Astrocyte (in vitro differentiated cells and primary cell): ENCODE results near the gene TOP3A. TPM values are rescaled to one million over a fixed set of nuclear protein-coding genes. Genes with fewer than 3 reads are reported as not detected.

Experiments used
- DNase-seq: peaks from one replicate; pipeline ENCODE4 v3.0.0-alpha.2; 2010; ENCODE audit warnings: low read depth
- FAIRE-seq: peaks from 2 replicates; lab custom pipeline; 2011; peaks lifted over from hg19 to GRCh38; lab: Jason Lieb, UNC
- H2AFZ ChIP-seq: 2 replicates; pipeline ENCODE4 v1.6.0; 2012; ENCODE audit warnings: low read depth, low read length, inconsistent platforms
- H3K27ac ChIP-seq: 2 replicates; pipeline ENCODE4 v1.5.1; 2011; ENCODE audit warnings: low read depth, low read length, inconsistent platforms
- H3K27me3 ChIP-seq: 2 replicates; pipeline ENCODE4 v1.6.0; 2011; ENCODE audit warnings: low read length, inconsistent platforms; ENCODE audit not compliant: insufficient read depth
- H3K36me3 ChIP-seq: 2 replicates; pipeline ENCODE4 v1.5.1; 2011; ENCODE audit warnings: low read length, inconsistent platforms; ENCODE audit not compliant: insufficient read depth
- H3K4me1 ChIP-seq: 2 replicates; pipeline ENCODE4 v1.5.1; 2011; ENCODE audit warnings: low read length, inconsistent platforms; ENCODE audit not compliant: insufficient read depth
- H3K4me2 ChIP-seq: 2 replicates; pipeline ENCODE4 v1.6.0; 2012; ENCODE audit warnings: low read length, inconsistent platforms
- H3K4me3 ChIP-seq: 2 replicates; pipeline ENCODE4 v1.5.1; 2011; ENCODE audit warnings: low read depth, mild to moderate bottlenecking, low read length, inconsistent platforms; ENCODE audit not compliant: insufficient read depth
- H3K79me2 ChIP-seq: 2 replicates; pipeline ENCODE4 v1.6.0; 2012; ENCODE audit warnings: mild to moderate bottlenecking, low read length, inconsistent platforms; ENCODE audit not compliant: insufficient read depth
- H3K9ac ChIP-seq: 2 replicates; pipeline ENCODE4 v1.6.0; 2012; ENCODE audit warnings: mild to moderate bottlenecking, low read length, inconsistent platforms
- H3K9me3 ChIP-seq: 2 replicates; pipeline ENCODE4 v1.5.1; 2012; ENCODE audit warnings: low read depth, mild to moderate bottlenecking, low read length, inconsistent platforms; ENCODE audit not compliant: insufficient read depth
- H4K20me1 ChIP-seq: 2 replicates; pipeline ENCODE4 v1.6.0; 2012; ENCODE audit warnings: low read length, inconsistent platforms; ENCODE audit not compliant: insufficient read depth
- H3K27ac Mint-ChIP-seq: one replicate; pipeline ENCODE4 v1.8.0; 2021; ENCODE audit warnings: mild to moderate bottlenecking, mixed read lengths; ENCODE audit not compliant: unreplicated experiment
- H3K27me3 Mint-ChIP-seq: one replicate; pipeline ENCODE4 v1.8.0; 2021; ENCODE audit warnings: low read depth, mixed read lengths; ENCODE audit not compliant: unreplicated experiment
- H3K36me3 Mint-ChIP-seq: one replicate; pipeline ENCODE4 v1.8.0; 2021; ENCODE audit warnings: low read depth, mixed read lengths; ENCODE audit not compliant: unreplicated experiment
- H3K4me1 Mint-ChIP-seq: one replicate; pipeline ENCODE4 v1.8.0; 2021; ENCODE audit warnings: low read depth, mixed read lengths; ENCODE audit not compliant: unreplicated experiment
- H3K4me3 Mint-ChIP-seq: one replicate; pipeline ENCODE4 v1.8.0; 2021; ENCODE audit warnings: mild to moderate bottlenecking, moderate library complexity, mixed read lengths; ENCODE audit not compliant: unreplicated experiment
- H3K9me3 Mint-ChIP-seq: one replicate; pipeline ENCODE4 v1.8.0; 2021; ENCODE audit warnings: mild to moderate bottlenecking, mixed read lengths; ENCODE audit not compliant: unreplicated experiment
- EZH2 ChIP-seq: IDR thresholded peaks from 2 replicates; pipeline ENCODE4 v1.6.1; 2012; ENCODE audit warnings: mild to moderate bottlenecking, low read length, inconsistent platforms; ENCODE audit not compliant: insufficient read depth
- total RNA-seq: library from RNA; stranded (reverse); gene quantifications from 2 replicates; pipeline ENCODE4 v1.2.1, GENCODE V29; 2021
- TF ChIP-seq, protein P1 (sequence below): IDR thresholded peaks from 2 replicates; pipeline ENCODE4 v1.5.1; 2011; ENCODE audit warnings: low read depth, mild to moderate bottlenecking, inconsistent platforms, low read length, moderate library complexity; ENCODE audit not compliant: insufficient read depth

Gene TOP3A
- total RNA-seq, 1 donor from 2014 or later: 31.0 TPM

DNA sequence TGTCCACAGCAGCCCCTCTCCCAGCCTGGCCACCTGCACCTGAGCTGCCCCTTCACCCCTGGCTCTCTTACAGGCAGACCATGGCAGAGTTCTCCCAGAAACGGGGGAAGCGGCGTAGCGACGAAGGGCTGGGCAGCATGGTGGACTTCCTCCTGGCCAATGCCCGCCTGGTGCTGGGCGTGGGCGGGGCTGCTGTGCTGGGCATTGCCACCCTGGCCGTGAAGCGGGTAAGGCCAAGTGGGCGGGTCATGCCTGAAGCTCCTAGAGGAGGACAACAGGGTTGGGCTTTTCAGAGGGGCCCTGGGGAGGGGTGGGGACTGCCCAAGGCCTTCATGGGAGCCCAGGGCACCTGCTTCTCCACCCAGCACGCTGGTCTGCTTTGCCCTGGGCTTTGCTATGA is 52.2 kb downstream of the TOP3A start:
- Mint-ChIP-seq H3K4me3 (no peak overlapping the region), H3K27ac (no peak overlapping the region), H3K9me3 (no peaks in the 10 kb centered on the region), H3K27me3 (no peaks in the 10 kb centered on the region), H3K4me1 (peaks cover 13% of the 10 kb centered on the region), H3K36me3 (peaks cover 8% of the 10 kb centered on the region)
- no peaks in the 10 kb centered on the region for H3K9me3 ChIP-seq
- no peak overlapping the region for H2AFZ ChIP-seq
- H3K4me3 ChIP-seq: no peak overlapping the region
- TF ChIP-seq, protein P1, sequence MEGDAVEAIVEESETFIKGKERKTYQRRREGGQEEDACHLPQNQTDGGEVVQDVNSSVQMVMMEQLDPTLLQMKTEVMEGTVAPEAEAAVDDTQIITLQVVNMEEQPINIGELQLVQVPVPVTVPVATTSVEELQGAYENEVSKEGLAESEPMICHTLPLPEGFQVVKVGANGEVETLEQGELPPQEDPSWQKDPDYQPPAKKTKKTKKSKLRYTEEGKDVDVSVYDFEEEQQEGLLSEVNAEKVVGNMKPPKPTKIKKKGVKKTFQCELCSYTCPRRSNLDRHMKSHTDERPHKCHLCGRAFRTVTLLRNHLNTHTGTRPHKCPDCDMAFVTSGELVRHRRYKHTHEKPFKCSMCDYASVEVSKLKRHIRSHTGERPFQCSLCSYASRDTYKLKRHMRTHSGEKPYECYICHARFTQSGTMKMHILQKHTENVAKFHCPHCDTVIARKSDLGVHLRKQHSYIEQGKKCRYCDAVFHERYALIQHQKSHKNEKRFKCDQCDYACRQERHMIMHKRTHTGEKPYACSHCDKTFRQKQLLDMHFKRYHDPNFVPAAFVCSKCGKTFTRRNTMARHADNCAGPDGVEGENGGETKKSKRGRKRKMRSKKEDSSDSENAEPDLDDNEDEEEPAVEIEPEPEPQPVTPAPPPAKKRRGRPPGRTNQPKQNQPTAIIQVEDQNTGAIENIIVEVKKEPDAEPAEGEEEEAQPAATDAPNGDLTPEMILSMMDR: no peak
- TF ChIP-seq EZH2: no peak
- no peak for DNase-seq
- peaks cover 4% of the 10 kb centered on the region for H3K36me3 ChIP-seq
- H3K27ac ChIP-seq: no peak overlapping the region
- H3K27me3 ChIP-seq: no peaks in the 10 kb centered on the region
- no peak overlapping the region for H3K9ac ChIP-seq
- no peak overlapping the region for H3K4me2 ChIP-seq
- H4K20me1 ChIP-seq: peaks cover 12% of the 10 kb centered on the region
- peaks cover 18% of the 10 kb centered on the region for H3K4me1 ChIP-seq
- H3K79me2 ChIP-seq: peaks cover 31% of the 10 kb centered on the region
- FAIRE-seq: no peak

DNA sequence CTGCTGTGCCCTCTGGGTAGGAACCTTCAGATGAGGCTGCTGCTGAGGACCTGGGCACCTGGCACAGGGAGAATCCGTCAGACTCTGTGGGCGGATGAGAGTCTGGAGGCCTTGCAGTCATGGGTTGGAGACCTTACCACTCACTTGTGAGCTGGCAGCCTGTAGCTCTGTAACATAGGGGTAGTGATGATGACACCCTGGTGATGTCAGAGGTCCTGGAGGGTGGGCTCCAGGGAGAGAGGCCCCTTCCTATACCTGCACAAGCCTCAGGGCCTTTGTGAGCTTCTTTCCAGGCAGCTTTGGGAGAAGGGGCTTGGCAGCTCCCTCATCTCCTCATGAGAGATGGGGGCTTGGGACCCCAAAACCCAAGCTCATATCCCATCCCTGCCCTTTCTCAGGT is 52.7 kb downstream of the TOP3A start:
- no peaks in the 10 kb centered on the region for H3K27me3 Mint-ChIP-seq
- H3K4me3 Mint-ChIP-seq: peak overlapping the region; percentile 72
- Histone ChIP-seq H3K9ac (no peak overlapping the region), H2AFZ (no peak overlapping the region), H3K27ac (no peak overlapping the region), H3K27me3 (no peaks in the 10 kb centered on the region), H3K4me3 (no peak overlapping the region), H3K36me3 (peaks cover 4% of the 10 kb centered on the region), H4K20me1 (peaks cover 18% of the 10 kb centered on the region), H3K4me2 (no peak overlapping the region), H3K4me1 (peaks cover 21% of the 10 kb centered on the region), H3K79me2 (peaks cover 37% of the 10 kb centered on the region), H3K9me3 (no peaks in the 10 kb centered on the region)
- H3K36me3 Mint-ChIP-seq: peaks cover 8% of the 10 kb centered on the region
- no peak for FAIRE-seq
- H3K27ac Mint-ChIP-seq: peak overlapping the region; percentile 69
- no peak for TF ChIP-seq EZH2
- TF ChIP-seq, protein P1: no peak
- DNase-seq: no peak
- H3K4me1 Mint-ChIP-seq: peaks cover 16% of the 10 kb centered on the region
- no peaks in the 10 kb centered on the region for H3K9me3 Mint-ChIP-seq

DNA sequence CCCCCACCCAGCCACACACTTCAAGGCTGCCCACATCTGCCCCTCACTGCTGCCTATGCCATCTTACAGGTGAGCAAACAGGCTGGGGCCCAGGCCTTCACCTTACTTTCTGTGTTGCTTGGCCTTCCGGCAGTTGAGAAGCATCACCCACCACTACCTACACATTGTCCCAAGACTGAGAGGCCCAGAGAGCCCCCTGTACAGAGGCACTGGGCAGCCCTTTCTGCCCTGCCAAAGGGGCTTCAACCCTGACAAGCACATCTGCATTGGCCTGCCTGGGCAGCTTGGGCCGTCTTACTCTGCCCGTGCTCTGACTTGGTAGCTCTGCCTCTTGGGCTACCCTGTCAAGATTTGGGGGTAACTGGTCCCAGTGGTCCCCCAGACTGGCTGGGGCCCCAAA is 53.1 kb downstream of the TOP3A start:
- Mint-ChIP-seq H3K4me1 (peaks cover 19% of the 10 kb centered on the region), H3K9me3 (no peaks in the 10 kb centered on the region), H3K36me3 (peaks cover 8% of the 10 kb centered on the region), H3K27ac (peak overlapping the region; percentile 69), H3K27me3 (no peaks in the 10 kb centered on the region), H3K4me3 (peak overlapping the region; percentile 86)
- Histone ChIP-seq H3K9me3 (no peaks in the 10 kb centered on the region), H3K4me3 (peak overlapping the region; percentile 75), H3K9ac (peak overlapping the region; percentile 83), H4K20me1 (peaks cover 22% of the 10 kb centered on the region), H3K4me1 (peaks cover 26% of the 10 kb centered on the region), H3K4me2 (peak overlapping the region; percentile 90), H2AFZ (no peak overlapping the region), H3K27me3 (no peaks in the 10 kb centered on the region), H3K36me3 (peaks cover 4% of the 10 kb centered on the region), H3K79me2 (peaks cover 41% of the 10 kb centered on the region), H3K27ac (peak overlapping the region; percentile 73)
- TF ChIP-seq, protein P1: no peak
- no peak for TF ChIP-seq EZH2
- no peak for FAIRE-seq
- DNase-seq: no peak
